HepG2 (cell line): ENCODE measurements around the gene SKIDA1. TPM values are rescaled to one million over a fixed set of nuclear protein-coding genes. Genes with fewer than 3 reads are reported as not detected.
A peak's percentile ranks its signal among the peaks of the same experiment; 100 is the strongest.

Source experiments
- NR2C2 ChIP-seq: sonication (generic); formaldehyde crosslinking; IDR thresholded peaks from 2 replicates; pipeline ENCODE4 v1.4.0; 2020; ENCODE audit warnings: missing genetic modification reagents, mild to moderate bottlenecking, moderate library complexity, borderline replicate concordance
- ZNF3 ChIP-seq: IDR thresholded peaks from 2 replicates; pipeline ENCODE4 v1.7.0; 2017; ENCODE audit warnings: inconsistent platforms
- polyA plus RNA-seq, 8 experiments: library from polyadenylated mRNA; depleted of rRNA in 3 of 8; stranded (reverse) in 7 of 8; unstranded in 1 of 8; fragments of >200 nt; fragmentation: Illumina TruSeq in 4 of 8; extraction: Trizol in 4 of 8; gene quantifications; 2 replicates each; pipeline versions ENCODE4 v1.2.1 to v1.2.3, GENCODE V29; 2011 to 2016; ENCODE audit warnings: low read depth in 4 of 8, missing spikeins in 1 of 8, mixed read lengths in 1 of 8; ENCODE audit not compliant: insufficient read depth in 1 of 8
- total RNA-seq, 5 experiments: library from RNA; depleted of rRNA; stranded (reverse); fragments of >200 nt; fragmentation: Illumina TruSeq; extraction: Trizol; gene quantifications; 2 replicates each; pipeline ENCODE4 v1.2.3, GENCODE V29; 2016; ENCODE audit warnings: low read depth in 1 of 5
- TF ChIP-seq, protein P1 (sequence below): sonication (generic); formaldehyde crosslinking; IDR thresholded peaks from 2 replicates; pipeline ENCODE4 v1.5.0; 2020; ENCODE audit warnings: mild to moderate bottlenecking, missing genetic modification reagents, borderline replicate concordance
- TF ChIP-seq, protein P2 (sequence below), 2 experiments: fragments of 450-650 bp in 1 of 2; sonication (generic) in 1 of 2; formaldehyde crosslinking in 1 of 2; IDR thresholded peaks; 2 replicates each; pipeline versions ENCODE4 v1.6.1 to v1.8.0; 2016 to 2022; ENCODE audit warnings: antibody characterized with exemption in 1 of 2, mild to moderate bottlenecking in 1 of 2, missing genetic modification reagents in 1 of 2
- TF ChIP-seq, protein P3 (sequence below): sonication (generic); formaldehyde crosslinking; IDR thresholded peaks from 2 replicates; pipeline ENCODE4 v1.8.1; 2023; ENCODE audit warnings: missing genetic modification reagents, inconsistent platforms, borderline replicate concordance

Gene SKIDA1
- total and polyA plus RNA-seq, 2 of the 13 experiments (the other 11 are each of a cell fraction or from before 2014, with no cell fraction given) = 0.73 to 1.5 TPM

DNA sequence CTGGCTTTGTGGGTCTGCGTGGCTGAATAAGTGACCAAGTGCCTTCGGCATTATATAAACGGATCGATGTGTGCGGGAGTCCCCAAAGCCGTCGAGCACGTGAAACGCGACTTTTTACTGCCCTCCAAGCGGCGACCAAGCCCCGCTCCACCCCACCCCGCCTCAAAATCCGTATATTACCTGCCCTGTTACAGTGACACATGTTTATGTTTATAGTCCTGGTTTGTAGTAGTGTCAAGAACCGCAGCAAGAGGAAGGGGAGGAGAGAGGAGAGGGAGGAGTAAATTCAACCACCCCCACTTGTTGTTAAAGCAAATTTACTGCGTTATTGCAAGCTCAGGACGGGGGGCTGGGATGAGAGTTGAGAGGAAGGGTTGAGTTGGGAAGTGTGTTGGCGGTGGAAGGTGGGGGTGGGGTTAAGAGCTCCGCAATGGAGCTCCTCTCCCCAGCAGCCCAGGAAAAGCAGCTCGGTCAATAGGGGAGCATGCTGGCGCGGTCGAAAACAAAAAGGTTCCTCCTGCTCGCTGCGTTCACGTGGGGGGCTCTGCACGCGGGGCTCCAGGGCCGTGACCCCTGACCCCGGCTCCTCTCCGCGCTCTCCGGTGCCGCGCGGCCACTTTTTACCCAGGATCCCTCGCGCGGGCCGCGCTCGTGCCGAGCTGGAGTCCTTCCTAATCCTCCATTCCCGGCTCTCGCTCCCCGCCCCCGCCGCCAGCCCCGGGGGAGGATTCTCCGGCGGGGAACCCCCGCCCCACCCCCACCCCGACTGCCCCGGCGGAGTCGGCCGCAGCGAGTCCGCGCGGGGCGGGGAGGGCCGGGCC is at the start of gene SKIDA1 (continued):
- TF ChIP-seq, protein P1, sequence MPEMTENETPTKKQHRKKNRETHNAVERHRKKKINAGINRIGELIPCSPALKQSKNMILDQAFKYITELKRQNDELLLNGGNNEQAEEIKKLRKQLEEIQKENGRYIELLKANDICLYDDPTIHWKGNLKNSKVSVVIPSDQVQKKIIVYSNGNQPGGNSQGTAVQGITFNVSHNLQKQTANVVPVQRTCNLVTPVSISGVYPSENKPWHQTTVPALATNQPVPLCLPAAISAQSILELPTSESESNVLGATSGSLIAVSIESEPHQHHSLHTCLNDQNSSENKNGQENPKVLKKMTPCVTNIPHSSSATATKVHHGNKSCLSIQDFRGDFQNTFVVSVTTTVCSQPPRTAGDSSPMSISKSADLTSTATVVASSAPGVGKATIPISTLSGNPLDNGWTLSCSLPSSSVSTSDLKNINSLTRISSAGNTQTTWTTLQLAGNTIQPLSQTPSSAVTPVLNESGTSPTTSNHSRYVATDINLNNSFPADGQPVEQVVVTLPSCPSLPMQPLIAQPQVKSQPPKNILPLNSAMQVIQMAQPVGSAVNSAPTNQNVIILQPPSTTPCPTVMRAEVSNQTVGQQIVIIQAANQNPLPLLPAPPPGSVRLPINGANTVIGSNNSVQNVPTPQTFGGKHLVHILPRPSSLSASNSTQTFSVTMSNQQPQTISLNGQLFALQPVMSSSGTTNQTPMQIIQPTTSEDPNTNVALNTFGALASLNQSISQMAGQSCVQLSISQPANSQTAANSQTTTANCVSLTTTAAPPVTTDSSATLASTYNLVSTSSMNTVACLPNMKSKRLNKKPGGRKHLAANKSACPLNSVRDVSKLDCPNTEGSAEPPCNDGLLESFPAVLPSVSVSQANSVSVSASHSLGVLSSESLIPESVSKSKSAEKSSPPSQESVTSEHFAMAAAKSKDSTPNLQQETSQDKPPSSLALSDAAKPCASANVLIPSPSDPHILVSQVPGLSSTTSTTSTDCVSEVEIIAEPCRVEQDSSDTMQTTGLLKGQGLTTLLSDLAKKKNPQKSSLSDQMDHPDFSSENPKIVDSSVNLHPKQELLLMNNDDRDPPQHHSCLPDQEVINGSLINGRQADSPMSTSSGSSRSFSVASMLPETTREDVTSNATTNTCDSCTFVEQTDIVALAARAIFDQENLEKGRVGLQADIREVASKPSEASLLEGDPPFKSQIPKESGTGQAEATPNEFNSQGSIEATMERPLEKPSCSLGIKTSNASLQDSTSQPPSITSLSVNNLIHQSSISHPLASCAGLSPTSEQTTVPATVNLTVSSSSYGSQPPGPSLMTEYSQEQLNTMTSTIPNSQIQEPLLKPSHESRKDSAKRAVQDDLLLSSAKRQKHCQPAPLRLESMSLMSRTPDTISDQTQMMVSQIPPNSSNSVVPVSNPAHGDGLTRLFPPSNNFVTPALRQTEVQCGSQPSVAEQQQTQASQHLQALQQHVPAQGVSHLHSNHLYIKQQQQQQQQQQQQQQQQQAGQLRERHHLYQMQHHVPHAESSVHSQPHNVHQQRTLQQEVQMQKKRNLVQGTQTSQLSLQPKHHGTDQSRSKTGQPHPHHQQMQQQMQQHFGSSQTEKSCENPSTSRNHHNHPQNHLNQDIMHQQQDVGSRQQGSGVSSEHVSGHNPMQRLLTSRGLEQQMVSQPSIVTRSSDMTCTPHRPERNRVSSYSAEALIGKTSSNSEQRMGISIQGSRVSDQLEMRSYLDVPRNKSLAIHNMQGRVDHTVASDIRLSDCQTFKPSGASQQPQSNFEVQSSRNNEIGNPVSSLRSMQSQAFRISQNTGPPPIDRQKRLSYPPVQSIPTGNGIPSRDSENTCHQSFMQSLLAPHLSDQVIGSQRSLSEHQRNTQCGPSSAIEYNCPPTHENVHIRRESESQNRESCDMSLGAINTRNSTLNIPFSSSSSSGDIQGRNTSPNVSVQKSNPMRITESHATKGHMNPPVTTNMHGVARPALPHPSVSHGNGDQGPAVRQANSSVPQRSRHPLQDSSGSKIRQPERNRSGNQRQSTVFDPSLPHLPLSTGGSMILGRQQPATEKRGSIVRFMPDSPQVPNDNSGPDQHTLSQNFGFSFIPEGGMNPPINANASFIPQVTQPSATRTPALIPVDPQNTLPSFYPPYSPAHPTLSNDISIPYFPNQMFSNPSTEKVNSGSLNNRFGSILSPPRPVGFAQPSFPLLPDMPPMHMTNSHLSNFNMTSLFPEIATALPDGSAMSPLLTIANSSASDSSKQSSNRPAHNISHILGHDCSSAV (CRISPR knock-in tag) = peak; percentile 69; the same call in 1 of the 2 replicates
- TF ChIP-seq NR2C2 (CRISPR knock-in tag) (peak; percentile 97), ZNF3 (peak; percentile 43; the same call in 1 of the 2 replicates)
- TF ChIP-seq, protein P2, sequence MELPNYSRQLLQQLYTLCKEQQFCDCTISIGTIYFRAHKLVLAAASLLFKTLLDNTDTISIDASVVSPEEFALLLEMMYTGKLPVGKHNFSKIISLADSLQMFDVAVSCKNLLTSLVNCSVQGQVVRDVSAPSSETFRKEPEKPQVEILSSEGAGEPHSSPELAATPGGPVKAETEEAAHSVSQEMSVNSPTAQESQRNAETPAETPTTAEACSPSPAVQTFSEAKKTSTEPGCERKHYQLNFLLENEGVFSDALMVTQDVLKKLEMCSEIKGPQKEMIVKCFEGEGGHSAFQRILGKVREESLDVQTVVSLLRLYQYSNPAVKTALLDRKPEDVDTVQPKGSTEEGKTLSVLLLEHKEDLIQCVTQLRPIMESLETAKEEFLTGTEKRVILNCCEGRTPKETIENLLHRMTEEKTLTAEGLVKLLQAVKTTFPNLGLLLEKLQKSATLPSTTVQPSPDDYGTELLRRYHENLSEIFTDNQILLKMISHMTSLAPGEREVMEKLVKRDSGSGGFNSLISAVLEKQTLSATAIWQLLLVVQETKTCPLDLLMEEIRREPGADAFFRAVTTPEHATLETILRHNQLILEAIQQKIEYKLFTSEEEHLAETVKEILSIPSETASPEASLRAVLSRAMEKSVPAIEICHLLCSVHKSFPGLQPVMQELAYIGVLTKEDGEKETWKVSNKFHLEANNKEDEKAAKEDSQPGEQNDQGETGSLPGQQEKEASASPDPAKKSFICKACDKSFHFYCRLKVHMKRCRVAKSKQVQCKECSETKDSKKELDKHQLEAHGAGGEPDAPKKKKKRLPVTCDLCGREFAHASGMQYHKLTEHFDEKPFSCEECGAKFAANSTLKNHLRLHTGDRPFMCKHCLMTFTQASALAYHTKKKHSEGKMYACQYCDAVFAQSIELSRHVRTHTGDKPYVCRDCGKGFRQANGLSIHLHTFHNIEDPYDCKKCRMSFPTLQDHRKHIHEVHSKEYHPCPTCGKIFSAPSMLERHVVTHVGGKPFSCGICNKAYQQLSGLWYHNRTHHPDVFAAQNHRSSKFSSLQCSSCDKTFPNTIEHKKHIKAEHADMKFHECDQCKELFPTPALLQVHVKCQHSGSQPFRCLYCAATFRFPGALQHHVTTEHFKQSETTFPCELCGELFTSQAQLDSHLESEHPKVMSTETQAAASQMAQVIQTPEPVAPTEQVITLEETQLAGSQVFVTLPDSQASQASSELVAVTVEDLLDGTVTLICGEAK (IDR thresholded peaks at IDR 0.05) = no peak
- TF ChIP-seq, protein P2 (CRISPR knock-in tag; IDR thresholded peaks at IDR 0.05) = peak; percentile 67
- TF ChIP-seq, protein P3, sequence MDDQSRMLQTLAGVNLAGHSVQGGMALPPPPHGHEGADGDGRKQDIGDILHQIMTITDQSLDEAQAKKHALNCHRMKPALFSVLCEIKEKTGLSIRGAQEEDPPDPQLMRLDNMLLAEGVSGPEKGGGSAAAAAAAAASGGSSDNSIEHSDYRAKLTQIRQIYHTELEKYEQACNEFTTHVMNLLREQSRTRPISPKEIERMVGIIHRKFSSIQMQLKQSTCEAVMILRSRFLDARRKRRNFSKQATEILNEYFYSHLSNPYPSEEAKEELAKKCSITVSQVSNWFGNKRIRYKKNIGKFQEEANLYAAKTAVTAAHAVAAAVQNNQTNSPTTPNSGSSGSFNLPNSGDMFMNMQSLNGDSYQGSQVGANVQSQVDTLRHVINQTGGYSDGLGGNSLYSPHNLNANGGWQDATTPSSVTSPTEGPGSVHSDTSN (CRISPR knock-in tag) = 0 out of 2 replicates have a peak, but pooled peaks have one; percentile 19
